ENCODE results near the gene ZNF502.
"Not testable (repeated sequence)": the region's sequence is repeated elsewhere in the genome, so short reads cannot be mapped to it uniquely, and the experiment has no call there.

ZNF502 gene

DNA sequence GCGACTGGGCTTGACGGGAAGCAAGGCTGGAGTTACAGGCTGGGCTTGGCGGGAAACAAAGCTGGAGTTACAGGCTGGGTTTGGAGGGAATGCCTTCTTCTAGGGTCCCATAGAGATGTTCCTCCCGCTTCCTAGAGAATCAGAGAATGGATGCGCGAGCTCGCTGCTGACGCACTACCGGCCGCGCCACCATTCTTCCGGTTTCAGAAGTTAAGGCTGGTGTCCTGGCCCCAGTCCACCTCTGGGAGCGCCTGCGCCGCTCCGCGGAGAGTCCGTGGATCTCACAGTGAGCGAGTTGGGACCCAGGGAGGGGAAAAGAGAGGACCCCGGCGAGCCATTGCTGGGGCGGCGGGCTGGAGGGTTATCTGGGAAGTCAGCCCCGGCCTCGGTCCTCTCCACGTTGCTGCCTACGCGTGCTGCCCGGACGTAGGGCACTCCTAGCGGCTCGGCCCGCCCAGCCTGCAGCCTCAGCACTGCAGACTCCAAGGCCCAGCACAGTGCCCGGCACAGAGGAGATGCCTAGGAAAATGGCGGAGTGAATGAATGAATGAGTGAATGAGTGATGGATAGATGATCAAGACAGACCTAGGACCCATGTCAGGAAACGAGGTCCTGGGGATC, at the start of gene ZNF502:
ZNF502 (plus strand) TSS at position 206 of the 621 bp plus-strand sequence. CDS start 7,602 bp downstream, outside the sequence.
- DNase-seq: peak; percentile 26

DNA sequence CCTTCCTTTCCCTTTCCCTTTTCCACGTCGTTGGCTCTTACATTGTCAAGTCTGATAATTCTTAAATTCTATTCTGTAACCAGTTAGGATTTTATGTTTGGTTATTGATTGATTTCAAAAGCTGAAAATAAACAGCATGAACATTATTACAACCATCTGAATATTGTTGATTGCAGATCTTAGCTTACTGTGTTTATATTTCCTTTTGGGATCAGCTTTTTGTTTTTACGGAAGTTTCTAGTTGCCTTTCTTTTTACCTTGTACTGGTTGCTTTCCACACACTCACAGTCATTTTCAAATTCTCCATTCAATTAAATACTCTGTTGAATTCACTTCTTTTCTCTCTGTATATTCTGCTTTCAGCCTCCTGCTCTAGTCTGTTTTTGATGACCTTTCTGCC, 47.3 kb upstream of the ZNF502 start:
- DNase-seq: no peak

DNA sequence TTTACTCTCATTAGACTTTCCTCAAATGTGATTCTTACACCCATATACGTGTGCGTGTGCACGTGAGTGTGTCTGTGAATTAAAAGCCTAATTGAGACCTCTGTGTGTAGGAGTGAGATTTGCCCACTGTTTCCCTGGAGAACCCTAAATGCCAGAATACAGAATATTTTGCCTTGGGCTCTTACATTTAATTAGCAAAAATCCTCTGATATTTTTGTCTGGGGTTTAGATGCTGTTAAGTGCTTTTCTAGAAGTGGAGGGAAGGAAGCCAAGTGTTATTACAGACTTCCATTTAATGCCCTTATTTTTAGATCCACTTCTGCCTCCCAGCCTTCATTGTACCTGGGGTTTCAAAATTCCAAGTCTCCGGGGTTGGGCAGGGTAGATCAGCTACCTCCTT, 46.1 kb upstream of the ZNF502 start:
- DNase-seq: no peak

DNA sequence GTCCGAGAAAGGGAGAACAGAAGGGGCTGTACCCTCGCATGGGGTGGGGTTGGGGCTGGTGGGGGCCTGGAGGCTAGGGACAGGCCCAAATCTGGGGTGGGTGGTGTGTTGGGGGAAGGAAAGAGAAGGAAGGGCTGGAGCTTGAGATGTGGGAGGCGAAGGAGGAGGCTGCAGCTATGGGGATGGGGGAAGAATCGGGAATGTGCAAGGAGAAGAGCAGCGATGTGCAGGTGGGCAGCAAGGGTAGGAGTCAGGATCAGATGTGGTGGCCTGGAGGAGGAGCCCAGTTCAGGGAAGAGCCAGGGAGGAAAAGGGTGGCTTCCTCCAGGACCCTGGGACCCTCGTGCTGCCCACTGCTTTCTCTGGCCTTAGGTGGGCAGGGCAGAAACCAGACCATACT, 42.7 kb upstream of the ZNF502 start:
- no peak for DNase-seq

DNA sequence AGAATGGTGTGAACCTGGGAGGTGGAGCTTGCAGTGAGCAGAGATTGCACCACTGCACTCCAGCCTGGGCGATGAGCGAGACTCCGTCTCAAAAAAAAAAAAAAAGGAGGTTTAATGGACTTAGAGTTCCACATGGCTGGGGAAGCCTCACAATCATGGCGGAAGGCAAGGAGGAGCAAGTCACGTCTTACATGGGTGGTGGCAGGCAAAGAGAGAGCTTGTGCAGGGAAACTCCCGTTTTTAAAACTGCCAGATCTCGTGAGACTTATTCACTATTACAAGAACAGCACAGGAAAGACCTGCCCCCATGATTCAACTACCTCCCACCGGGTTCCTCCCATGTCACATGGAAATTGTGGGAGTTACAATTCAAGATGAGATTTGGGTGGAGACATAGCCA, 39.0 kb upstream of the ZNF502 start:
- not testable (repeated sequence) for DNase-seq

DNA sequence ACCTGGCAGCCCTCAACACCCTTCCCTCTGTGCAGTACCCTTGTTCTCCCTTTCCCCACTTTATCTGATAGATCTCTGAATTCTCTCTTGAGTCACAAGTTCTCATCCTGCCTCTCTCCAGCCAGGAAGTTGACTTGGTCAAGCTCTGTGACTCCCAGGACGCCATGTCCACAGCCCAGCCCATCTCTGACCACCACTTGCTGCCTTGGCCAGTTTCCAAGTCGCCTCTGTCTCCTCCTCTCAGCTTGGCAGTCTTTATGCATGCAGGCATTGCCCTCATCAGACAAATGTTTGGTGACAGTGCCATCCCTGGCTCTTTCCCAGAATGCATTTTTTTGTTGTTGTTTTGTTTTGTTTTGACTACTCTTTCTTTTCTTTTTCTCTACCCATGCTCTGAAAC, 38.2 kb upstream of the ZNF502 start:
- DNase-seq: no peak

DNA sequence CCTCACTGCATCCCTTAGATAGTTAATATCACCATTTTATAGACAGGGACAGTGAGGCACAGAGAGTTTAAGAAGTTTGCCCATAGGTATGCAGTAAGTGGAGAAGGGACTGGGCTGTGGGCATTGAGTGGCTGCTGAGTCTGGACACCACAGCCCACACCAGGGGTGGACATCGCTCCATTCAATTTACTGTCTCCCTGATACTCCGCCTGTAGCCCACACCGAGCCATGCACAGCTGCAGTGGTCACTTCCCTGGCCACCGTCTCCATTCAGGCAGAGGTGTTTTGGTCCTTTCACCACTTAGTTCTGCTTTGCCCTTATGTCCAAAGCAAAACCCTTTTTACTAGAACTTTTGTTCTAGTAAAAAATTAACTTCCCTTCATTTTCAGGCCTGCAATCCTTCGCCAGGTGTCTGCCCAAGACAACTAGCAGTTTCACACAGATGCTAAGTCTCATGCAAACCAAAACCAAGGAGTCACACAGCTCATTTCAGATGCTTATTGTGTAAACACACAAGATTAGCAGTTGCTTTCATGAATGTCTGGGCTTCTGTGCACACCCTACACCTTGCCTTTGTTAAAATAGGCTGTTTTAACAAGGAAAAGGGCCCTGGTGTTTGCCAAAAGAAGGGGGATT, 33.9 kb upstream of the ZNF502 start:
- no peak for DNase-seq

DNA sequence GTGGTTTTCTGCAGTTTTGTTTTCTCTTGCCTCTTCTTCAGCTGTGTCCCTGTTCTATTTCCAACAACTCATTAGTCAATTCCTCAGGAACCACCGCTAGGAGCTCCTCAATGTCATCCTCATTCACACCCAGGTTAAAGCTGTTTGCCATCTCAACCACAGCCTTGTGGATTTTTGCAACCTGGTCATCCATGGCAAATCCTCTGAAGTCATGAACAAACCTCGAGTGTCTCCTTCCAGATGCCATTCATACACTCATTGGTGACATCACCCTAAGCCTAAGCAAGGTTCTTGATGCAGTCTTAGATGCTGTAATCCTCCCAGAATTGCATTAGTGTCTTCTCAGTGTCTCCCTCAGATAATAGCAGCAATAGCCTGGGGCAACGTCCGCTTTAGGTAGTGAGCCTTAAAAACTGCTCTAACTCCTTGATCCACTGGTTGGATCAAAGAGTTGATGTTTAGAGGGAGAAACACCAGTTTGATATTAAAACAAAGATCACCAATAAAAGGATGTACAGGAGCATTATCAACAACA, 31.5 kb upstream of the ZNF502 start:
- DNase-seq: no peak

DNA sequence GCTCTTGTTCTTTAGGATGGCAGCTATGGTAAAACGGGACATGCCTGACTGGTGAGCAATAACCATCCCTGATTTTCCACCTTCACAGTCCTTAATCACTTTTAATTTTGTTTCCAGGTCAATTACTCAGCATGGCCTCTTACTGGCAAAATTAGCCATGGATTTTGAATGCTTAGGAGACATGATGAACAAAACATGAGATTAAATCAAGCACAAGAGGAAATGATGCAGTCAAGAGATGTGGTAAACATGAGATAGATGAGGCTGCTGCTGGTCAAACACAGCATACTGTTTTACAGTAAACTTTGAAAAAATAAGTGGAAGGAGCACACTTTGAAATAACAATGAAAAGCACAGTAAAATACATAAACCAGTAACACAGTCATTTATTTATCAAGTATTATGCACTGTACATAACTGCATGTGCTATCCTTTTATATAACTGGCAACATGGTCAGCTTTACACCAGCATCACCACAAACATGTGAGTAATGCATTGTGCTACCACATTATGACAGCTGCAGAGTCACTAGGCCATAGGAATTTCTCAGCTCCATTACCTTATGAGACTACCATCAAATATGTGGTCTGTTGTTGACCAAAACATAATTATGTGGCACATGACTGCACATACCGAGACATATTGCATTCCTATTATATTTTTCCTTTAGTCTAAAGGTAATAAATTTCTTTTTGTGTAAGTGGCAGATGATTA, 30.1 kb upstream of the ZNF502 start:
- no peak for DNase-seq

DNA sequence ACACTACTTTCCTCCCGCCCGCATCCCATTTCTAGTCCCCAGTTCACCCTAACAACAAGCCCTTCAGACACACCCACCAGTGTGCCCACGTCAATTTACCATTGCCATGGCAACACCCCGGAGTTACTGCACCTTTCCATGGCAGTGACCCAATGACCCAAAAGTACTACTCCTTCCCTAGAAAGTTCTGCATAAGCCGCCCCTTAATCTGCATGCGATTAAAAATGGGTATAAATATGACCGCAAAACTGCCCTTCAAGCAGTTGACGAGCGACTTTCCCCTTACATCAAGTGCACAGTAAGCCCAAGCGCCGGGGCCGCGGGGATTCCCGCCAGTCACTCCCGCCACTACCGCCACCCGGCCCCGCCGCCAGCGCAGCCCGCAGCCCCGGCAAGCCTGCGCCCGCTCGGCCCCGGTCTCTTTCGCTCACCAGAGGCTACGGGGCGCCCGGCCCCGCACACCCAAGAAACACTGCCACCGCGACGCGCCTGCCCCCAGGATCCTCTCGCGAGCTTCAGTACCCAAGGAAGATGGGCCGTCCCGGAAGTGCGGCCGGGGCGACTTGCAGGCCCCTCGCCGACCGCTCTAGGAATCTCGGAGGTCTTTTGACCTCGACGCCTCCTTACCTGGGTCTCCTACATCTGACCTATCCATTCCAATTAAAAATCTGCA, 27.2 kb upstream of the ZNF502 start:
- DNase-seq: peak; percentile 4

DNA sequence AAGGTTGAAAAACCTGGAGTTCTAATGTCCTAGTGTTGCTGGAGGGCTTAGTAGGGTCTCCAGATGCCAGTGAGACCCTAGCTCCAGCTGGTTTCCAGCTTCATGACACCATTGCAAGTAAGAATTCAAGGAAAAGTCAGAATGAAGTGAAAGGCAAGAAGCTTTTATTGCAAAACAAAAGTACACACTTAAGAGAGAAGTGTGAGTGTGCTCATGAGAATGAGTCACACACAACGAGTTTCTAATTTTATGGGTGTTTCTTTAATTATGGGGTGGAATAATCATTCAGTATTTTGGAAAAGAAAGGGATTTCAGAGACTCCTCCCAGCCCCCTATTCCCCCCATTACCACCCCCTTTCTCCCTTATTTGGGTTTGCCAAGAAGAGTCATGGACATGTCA, 24.6 kb upstream of the ZNF502 start:
- DNase-seq: no peak

DNA sequence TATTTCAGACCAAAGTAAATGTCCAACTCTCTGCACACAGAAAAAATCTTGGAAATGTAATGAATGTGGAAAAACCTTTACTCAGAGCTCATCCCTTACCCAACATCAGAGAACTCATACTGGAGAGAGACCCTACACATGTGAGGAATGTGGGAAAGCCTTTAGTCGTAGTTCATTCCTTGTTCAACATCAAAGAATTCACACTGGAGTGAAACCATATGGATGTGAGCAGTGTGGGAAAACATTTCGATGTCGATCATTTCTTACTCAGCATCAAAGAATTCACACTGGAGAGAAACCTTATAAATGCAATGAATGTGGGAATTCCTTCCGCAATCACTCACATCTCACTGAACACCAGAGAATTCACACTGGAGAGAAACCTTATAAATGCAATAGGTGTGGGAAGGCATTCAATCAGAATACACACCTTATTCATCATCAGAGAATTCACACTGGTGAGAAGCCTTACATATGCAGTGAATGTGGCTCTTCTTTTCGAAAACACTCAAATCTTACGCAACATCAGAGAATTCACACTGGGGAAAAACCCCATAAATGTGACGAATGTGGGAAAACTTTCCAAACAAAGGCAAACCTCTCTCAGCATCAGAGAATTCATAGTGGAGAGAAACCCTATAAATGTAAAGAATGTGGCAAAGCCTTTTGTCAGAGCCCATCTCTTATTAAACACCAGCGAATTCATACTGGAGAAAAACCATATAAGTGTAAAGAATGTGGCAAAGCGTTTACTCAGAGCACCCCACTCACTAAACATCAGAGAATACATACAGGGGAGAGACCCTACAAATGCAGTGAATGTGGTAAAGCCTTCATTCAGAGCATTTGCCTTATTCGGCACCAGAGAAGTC, 9.0 kb downstream of the ZNF502 start:
- no peak for DNase-seq

DNA sequence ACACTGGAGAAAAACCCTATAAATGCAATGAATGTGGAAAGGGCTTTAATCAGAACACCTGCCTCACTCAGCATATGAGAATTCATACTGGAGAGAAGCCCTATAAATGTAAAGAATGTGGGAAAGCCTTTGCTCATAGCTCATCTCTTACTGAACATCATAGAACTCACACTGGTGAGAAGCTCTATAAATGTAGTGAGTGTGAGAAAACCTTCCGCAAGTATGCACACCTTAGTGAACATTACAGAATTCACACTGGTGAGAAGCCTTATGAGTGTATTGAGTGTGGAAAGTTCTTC, 9.6 kb downstream of the ZNF502 start:
- DNase-seq: no peak

DNA sequence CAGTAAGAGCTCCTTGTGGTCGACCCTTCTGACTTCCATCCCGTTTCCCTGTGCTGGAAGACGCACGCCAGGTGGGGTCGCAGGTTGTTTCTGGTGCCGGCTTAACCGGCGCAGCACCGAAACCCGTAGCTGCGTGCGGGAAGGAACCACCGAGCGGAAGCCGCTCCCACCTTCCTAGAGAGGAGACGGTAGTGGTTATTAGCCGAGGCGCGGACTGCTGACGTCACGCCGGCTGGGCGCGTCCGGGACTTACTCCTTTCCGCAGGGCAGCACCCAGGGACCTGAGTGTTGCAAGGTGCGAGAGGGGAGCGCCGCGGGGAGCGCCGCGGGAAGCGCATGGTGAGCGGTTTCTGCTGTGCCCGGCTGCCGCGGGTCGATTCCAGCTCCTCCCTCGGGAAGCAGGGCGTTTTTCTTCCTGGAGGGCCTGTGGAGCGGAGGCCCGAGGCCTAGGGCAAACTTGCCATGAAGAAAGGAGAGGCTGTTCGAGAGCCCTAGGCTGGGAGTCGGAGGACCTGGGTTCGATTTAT, 17.0 kb downstream of the ZNF502 start, which contains the start of gene ZNF501:
ZNF501 (plus strand) TSS at position 252 of the 527 bp plus-strand sequence. CDS start 4,787 bp downstream, outside the sequence.
- DNase-seq: peak; percentile 81

DNA sequence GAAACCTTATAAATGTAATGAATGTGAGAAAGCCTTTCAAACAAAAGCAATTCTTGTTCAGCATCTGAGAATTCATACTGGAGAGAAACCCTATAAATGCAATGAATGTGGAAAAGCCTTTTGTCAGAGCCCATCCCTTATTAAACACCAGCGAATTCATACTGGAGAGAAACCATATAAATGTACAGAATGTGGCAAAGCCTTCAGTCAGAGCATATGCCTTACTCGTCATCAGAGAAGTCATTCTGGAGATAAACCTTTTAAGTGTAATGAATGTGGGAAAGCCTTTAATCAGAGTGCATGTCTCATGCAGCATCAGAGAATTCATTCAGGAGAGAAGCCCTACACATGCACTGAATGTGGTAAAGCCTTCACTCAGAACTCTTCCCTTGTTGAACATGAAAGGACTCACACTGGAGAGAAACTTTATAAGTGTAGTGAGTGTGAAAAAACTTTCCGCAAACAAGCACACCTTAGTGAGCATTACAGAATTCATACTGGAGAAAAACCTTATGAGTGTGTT, 22.2 kb downstream of the ZNF502 start:
- no peak for DNase-seq

DNA sequence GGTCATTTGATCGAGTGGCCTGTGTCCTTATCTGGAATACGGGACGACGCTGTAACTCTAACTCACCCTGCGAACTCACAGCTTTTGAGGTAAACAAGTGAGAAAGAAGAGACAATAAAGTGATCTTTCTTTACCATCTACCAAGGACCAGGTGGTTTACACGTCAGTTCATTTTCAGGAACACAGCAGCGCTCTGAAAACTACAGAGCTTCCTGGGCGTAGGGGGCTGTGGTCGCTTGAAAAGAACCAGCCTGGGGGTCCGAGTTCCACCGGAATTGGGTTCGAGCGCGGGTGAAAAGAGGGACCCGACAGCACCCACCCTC, 48.6 kb downstream of the ZNF502 start:
- DNase-seq: no peak

DNA sequence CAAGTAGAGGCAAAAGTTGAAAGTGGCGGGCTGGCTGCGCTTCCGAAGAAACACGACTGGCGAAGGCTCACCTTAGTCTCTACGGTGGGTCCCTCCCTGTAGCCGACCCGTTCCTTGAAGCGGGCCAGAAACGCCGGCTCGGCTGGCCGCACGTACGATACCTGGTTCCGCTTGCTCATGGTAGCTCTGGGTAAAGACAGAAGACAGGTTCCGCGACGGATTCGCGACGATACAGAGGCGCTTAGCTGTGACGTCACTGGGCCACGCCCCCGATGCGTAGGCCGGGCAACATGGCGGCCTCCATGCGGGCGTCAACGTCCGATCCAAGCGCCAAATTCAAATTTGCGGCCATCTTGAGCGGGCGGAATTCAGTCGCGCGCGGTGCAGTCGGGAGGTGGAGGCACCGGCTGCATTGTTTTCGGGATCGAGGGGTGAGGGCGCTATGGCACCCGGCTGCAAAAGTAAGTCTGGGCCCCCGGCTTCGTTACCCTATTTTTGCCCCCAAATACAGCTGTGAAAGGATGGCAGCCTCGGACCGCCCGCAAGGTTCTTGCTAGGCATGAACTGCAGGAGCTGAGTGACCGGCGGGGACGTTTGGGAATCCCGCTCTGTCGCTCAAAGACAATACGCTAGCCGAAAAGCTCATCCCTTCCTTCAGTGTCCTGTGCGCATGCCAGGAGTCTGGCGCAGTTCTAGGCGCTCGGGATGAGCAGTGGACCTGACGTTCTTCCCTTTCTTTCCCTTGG, 49.1 kb downstream of the ZNF502 start, which contains the start of the genes KIAA1143 and KIF15:
KIAA1143 (minus strand) TSS at position 196 of the 746 bp plus-strand sequence; CDS start at position 179, 17 bp downstream.
KIF15 (plus strand) TSS at position 371 of the 746 bp plus-strand sequence; CDS start at position 443, 72 bp downstream.
- DNase-seq: peak; percentile 96

DNA sequence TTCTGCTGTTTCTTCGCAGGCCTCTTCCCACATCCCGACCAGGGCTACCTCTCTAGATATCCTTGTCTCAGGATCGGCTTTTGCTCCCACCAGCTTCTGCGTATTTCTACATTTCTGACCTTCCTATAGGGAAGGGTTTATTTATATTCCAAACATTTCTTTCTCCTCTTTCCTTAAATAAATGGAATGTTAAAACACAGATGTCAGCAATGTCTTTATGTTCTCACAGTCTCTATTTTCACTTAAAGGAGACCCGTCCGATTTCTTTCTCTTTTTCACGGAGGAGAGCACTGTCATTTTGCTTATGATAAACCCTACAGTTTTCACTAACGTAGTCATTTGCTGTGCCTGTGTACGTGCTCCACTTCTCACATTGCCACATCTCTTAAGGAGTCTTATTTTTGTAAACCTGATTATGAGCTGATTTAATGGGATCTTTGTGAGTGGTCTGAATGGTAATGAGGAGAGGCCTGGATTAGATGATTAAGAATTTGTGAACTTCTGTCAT, 49.8 kb downstream of the ZNF502 start:
- DNase-seq: no peak

DNA sequence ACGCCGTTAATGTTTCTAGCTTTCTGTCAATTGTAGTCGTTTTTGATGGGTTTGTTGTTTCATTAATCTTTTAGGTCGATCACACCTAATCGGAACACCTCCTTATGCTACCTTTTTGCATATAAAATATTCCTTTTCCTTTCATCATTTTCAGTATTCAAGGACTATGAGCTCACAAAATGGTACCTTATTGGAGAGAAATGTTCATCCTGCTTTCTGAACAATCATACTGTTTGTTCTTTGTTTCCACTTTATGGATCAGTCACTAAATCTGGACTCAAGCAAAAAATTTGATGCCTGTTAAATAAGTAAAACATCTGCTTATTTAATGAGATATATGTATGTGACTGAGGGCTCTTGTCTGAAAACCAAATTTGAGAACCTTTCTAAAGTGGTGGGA, 50.2 kb downstream of the ZNF502 start:
- no peak for DNase-seq

DNA sequence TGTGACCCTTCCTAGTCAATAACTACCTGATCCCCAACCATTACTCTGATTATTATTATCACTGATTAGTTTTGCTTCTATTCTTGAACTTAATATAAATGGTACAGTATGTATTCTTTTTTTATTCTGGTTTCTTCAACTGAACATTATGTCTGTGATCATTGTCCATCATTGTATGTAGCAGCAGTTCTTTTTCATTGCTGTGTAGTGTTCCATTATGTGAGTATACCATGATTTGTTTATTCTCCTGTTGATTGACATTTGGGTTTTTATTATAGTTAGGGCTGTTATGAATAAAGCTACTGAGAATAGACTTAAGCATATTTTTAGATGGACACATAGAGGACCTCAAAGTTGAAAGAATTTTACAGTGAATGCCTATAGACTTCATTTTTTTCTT, 51.8 kb downstream of the ZNF502 start:
- no peak for DNase-seq
